Astrocyte (in vitro differentiated cells and primary cell): ENCODE data around the gene TBC1D10B. TPM values are rescaled to one million over a fixed set of nuclear protein-coding genes. Genes with fewer than 3 reads are reported as not detected.

ENCODE experiments used
- DNase-seq: peaks from one replicate; pipeline ENCODE4 v3.0.0-alpha.2; 2010; ENCODE audit warnings: low read depth
- FAIRE-seq: peaks from 2 replicates; lab custom pipeline; 2011; peaks lifted over from hg19 to GRCh38; lab: Jason Lieb, UNC
- H2AFZ ChIP-seq: 2 replicates; pipeline ENCODE4 v1.6.0; 2012; ENCODE audit warnings: low read depth, low read length, inconsistent platforms
- H3K27ac ChIP-seq: 2 replicates; pipeline ENCODE4 v1.5.1; 2011; ENCODE audit warnings: low read depth, low read length, inconsistent platforms
- H3K27me3 ChIP-seq: 2 replicates; pipeline ENCODE4 v1.6.0; 2011; ENCODE audit warnings: low read length, inconsistent platforms; ENCODE audit not compliant: insufficient read depth
- H3K36me3 ChIP-seq: 2 replicates; pipeline ENCODE4 v1.5.1; 2011; ENCODE audit warnings: low read length, inconsistent platforms; ENCODE audit not compliant: insufficient read depth
- H3K4me1 ChIP-seq: 2 replicates; pipeline ENCODE4 v1.5.1; 2011; ENCODE audit warnings: low read length, inconsistent platforms; ENCODE audit not compliant: insufficient read depth
- H3K4me2 ChIP-seq: 2 replicates; pipeline ENCODE4 v1.6.0; 2012; ENCODE audit warnings: low read length, inconsistent platforms
- H3K4me3 ChIP-seq: 2 replicates; pipeline ENCODE4 v1.5.1; 2011; ENCODE audit warnings: low read depth, mild to moderate bottlenecking, low read length, inconsistent platforms; ENCODE audit not compliant: insufficient read depth
- H3K79me2 ChIP-seq: 2 replicates; pipeline ENCODE4 v1.6.0; 2012; ENCODE audit warnings: mild to moderate bottlenecking, low read length, inconsistent platforms; ENCODE audit not compliant: insufficient read depth
- H3K9ac ChIP-seq: 2 replicates; pipeline ENCODE4 v1.6.0; 2012; ENCODE audit warnings: mild to moderate bottlenecking, low read length, inconsistent platforms
- H3K9me3 ChIP-seq: 2 replicates; pipeline ENCODE4 v1.5.1; 2012; ENCODE audit warnings: low read depth, mild to moderate bottlenecking, low read length, inconsistent platforms; ENCODE audit not compliant: insufficient read depth
- H4K20me1 ChIP-seq: 2 replicates; pipeline ENCODE4 v1.6.0; 2012; ENCODE audit warnings: low read length, inconsistent platforms; ENCODE audit not compliant: insufficient read depth
- H3K27ac Mint-ChIP-seq: one replicate; pipeline ENCODE4 v1.8.0; 2021; ENCODE audit warnings: mild to moderate bottlenecking, mixed read lengths; ENCODE audit not compliant: unreplicated experiment
- H3K27me3 Mint-ChIP-seq: one replicate; pipeline ENCODE4 v1.8.0; 2021; ENCODE audit warnings: low read depth, mixed read lengths; ENCODE audit not compliant: unreplicated experiment
- H3K36me3 Mint-ChIP-seq: one replicate; pipeline ENCODE4 v1.8.0; 2021; ENCODE audit warnings: low read depth, mixed read lengths; ENCODE audit not compliant: unreplicated experiment
- H3K4me1 Mint-ChIP-seq: one replicate; pipeline ENCODE4 v1.8.0; 2021; ENCODE audit warnings: low read depth, mixed read lengths; ENCODE audit not compliant: unreplicated experiment
- H3K4me3 Mint-ChIP-seq: one replicate; pipeline ENCODE4 v1.8.0; 2021; ENCODE audit warnings: mild to moderate bottlenecking, moderate library complexity, mixed read lengths; ENCODE audit not compliant: unreplicated experiment
- H3K9me3 Mint-ChIP-seq: one replicate; pipeline ENCODE4 v1.8.0; 2021; ENCODE audit warnings: mild to moderate bottlenecking, mixed read lengths; ENCODE audit not compliant: unreplicated experiment
- CTCF ChIP-seq: IDR thresholded peaks from 2 replicates; pipeline ENCODE4 v1.5.1; 2011; ENCODE audit warnings: low read depth, mild to moderate bottlenecking, inconsistent platforms, low read length, moderate library complexity; ENCODE audit not compliant: insufficient read depth
- EZH2 ChIP-seq: IDR thresholded peaks from 2 replicates; pipeline ENCODE4 v1.6.1; 2012; ENCODE audit warnings: mild to moderate bottlenecking, low read length, inconsistent platforms; ENCODE audit not compliant: insufficient read depth
- total RNA-seq: library from RNA; stranded (reverse); gene quantifications from 2 replicates; pipeline ENCODE4 v1.2.1, GENCODE V29; 2021

The TBC1D10B gene
- total RNA-seq, 1 donor from 2014 or later, result 50.8 TPM

- TF ChIP-seq EZH2 (no peak), CTCF (no peak)
- H2AFZ ChIP-seq, result no peak overlapping the region
- FAIRE-seq, result no peak
These were observed 11.1 kb downstream of the TBC1D10B start for GRCh38 chr16:30358990-30359870.

GRCh38 chr16:30358577-30358936 is 11.7 kb downstream of the TBC1D10B start:
- no peak for DNase-seq
- H4K20me1 ChIP-seq, result peaks cover 43% of the 10 kb centered on the region

More at GRCh38 chr16:30358990-30359870, 11.1 kb downstream of the TBC1D10B start:
- no peak for DNase-seq
- Histone ChIP-seq H3K27me3 (no peaks in the 10 kb centered on the region), H3K4me1 (peaks cover 7% of the 10 kb centered on the region), H3K4me2 (no peak overlapping the region), H3K9ac (no peak overlapping the region), H3K9me3 (no peaks in the 10 kb centered on the region), H3K4me3 (no peak overlapping the region), H3K79me2 (peaks cover 77% of the 10 kb centered on the region), H4K20me1 (peaks cover 48% of the 10 kb centered on the region), H3K36me3 (peaks cover 20% of the 10 kb centered on the region), H3K27ac (no peak overlapping the region)
- Mint-ChIP-seq H3K4me3 (no peak overlapping the region), H3K27me3 (no peaks in the 10 kb centered on the region), H3K36me3 (peaks cover 24% of the 10 kb centered on the region), H3K4me1 (peaks cover 15% of the 10 kb centered on the region), H3K9me3 (no peaks in the 10 kb centered on the region), H3K27ac (no peak overlapping the region)

More at GRCh38 chr16:30358577-30358936, 11.7 kb downstream of the TBC1D10B start:
- TF ChIP-seq CTCF (no peak), EZH2 (no peak)
- Histone ChIP-seq H3K4me3 (no peak overlapping the region), H3K27ac (no peak overlapping the region), H3K4me2 (no peak overlapping the region), H3K4me1 (peaks cover 10% of the 10 kb centered on the region), H2AFZ (no peak overlapping the region), H3K27me3 (no peaks in the 10 kb centered on the region), H3K9ac (no peak overlapping the region), H3K79me2 (peaks cover 77% of the 10 kb centered on the region), H3K36me3 (peaks cover 19% of the 10 kb centered on the region), H3K9me3 (no peaks in the 10 kb centered on the region)
- Mint-ChIP-seq H3K36me3 (peaks cover 26% of the 10 kb centered on the region), H3K4me3 (no peak overlapping the region), H3K27me3 (no peaks in the 10 kb centered on the region), H3K27ac (no peak overlapping the region), H3K4me1 (peaks cover 15% of the 10 kb centered on the region), H3K9me3 (no peaks in the 10 kb centered on the region)
- no peak for FAIRE-seq
